Skeletal muscle cell (primary cell): ENCODE data around the gene ITGB1.
"Not testable (repeated sequence)": the region's sequence is repeated elsewhere in the genome, so short reads cannot be mapped to it uniquely, and the experiment has no call there.

Experiments used
- DNase-seq: peaks from one replicate; pipeline ENCODE4 v3.0.0-alpha.2; 2010; ENCODE audit warnings: low read depth
- H3K4me3 ChIP-seq: 2 replicates; pipeline ENCODE4 v1.5.1; 2011; ENCODE audit warnings: low read depth, mild to moderate bottlenecking, control low read depth, low read length, moderate library complexity

Gene ITGB1

DNA sequence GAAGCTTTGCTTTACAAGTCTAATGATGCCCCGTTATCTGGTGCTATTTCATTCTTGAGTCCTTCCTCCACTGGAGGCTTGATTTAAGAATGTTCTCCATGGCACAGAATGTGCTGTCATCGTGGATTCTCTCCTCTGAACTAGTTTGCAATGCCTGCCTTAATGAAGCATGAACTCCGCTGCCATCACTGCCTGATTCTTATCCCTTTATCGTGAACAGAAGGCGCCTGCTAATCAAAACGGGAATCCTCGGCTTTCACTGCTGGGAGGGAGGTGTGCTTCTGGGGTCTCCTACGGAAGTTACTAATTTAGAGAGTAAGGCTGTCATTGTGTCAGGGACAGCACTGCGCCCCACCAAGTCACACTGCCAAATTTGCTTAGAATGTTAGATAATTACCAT lies 56.2 kb downstream of the ITGB1 start:
- no peak overlapping the region for H3K4me3 ChIP-seq

DNA sequence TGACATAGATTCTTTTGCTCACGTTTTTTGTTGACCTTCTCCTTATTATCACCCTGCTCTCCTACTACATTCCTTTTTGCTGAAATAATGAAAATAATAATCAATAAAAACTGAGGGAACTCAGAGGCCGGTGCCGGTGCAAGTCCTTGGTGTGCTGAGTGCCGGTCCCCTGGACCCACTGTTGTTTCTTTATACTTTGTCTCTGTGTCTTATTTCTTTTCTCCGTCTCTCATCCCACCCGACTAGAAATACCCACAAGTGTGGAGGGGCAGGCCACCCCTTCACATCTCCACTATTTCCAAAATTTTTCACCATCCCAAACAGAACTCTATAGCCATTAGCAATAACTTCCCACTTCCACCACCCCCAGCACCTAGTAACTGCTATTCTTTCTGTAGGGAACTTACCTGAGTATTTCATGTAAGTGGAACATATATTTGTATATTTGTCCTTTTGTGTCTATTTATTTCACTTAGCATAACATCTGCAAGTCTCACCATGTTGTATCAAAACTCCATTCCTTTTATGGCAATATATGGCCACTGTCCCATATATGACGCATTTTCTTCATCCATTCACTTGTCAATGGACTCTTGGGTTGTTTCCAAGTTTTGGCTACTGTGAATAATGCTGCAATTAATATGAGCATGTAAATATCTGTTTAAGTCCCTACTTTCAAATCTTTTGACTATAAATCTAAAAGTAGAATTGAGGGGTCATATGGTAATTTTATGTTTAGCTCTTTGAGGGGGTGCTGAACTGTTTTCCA lies 62.6 kb downstream of the ITGB1 start:
- DNase-seq, H3K4me3 ChIP-seq: not testable (repeated sequence)

More for the DNA sequence above, 56.2 kb downstream of the ITGB1 start:
- no peak for DNase-seq

GRCh38 chr10:32893916-32894664 lies 63.9 kb downstream of the ITGB1 start:
- H3K4me3 ChIP-seq, result no peak overlapping the region
- no peak for DNase-seq

DNA sequence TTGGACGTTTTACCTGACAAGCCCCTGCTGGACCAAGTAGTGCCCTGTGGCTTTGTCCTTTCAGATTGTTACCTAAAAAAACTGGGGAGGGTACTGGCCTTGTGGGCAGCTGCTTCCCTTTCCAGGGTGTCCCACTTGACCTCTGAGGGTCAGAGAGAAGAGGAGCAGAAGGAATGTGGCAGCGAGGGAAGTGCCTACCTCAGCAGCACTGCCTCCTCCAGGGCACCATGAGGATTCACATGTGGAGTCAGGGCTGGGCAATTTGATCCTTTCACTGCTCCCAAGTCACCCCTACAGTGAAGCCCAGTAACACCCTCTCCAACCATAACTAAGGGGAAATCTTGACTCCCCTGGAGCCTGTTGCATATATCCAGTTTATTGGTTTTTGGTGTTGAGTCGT lies 64.6 kb downstream of the ITGB1 start:
- no peak for DNase-seq
- H3K4me3 ChIP-seq, result no peak overlapping the region

DNA sequence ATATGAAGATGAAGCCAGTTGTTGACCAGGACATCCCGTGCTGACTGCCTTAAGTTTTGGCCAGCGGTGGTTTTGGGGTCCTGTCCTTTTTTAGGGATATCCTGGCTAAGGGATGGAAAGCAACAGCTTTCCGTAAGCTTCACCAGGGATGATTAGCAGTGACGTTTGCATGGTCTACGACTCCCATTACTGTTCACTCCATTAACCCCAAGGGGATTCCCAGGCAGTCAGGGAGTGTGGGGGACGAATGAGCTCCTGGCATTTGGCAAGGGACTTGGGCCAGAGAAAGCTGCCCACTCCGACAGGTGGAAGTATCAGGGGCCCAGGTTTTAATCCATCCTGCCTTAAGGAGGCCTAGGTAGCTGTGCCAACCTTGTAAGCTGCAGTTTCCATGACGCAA lies 66.8 kb downstream of the ITGB1 start:
- no peak for DNase-seq
- no peak overlapping the region for H3K4me3 ChIP-seq

DNA sequence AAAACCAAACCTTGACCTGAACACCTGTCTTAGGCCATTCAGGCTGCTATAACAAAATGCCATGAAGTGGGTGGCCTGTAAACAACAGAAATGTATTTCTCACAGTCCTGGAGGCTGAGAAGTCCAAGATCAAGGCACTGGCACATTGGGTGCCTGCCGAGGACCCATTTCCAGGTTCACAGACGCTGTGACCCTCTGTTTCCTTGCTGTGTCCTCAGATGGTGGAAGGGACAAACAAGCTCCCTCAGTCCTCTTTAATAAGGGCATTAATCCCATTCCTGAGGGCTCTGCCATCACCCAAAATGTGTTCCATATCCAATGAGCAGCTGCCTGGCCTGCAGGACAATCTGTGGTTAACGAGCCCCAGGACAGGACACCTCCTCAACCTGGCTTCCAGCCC lies 67.6 kb downstream of the ITGB1 start:
- no peak overlapping the region for H3K4me3 ChIP-seq
- no peak for DNase-seq

- H3K4me3 ChIP-seq, result no peak overlapping the region
- DNase-seq, result no peak
Measured at GRCh38 chr10:32889631-32890212, 68.3 kb downstream of the ITGB1 start.

- DNase-seq, result no peak
- no peak overlapping the region for H3K4me3 ChIP-seq
Measured at GRCh38 chr10:32888161-32888927, 69.7 kb downstream of the ITGB1 start.

DNA sequence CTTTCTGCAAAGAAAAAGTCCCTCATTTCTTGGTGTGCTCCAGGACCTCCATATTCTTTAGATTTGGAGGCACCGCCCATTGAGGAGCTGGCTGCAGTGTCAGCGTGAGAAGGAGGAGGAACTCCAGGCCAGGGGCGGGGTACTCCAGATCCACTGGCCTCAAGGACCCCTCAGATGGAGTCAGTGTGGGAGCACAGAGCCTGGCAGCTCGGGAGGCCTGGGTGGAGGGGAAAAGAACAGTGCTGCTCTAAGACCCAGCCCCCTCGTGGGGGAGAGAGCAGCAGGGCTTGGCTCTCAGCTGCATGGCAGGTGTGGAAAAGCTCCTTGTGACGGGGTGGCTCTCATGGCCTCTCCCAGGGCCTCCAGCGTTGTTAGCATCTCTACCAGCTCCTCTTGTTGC lies 70.5 kb downstream of the ITGB1 start:
- DNase-seq, result no peak
- no peak overlapping the region for H3K4me3 ChIP-seq

DNA sequence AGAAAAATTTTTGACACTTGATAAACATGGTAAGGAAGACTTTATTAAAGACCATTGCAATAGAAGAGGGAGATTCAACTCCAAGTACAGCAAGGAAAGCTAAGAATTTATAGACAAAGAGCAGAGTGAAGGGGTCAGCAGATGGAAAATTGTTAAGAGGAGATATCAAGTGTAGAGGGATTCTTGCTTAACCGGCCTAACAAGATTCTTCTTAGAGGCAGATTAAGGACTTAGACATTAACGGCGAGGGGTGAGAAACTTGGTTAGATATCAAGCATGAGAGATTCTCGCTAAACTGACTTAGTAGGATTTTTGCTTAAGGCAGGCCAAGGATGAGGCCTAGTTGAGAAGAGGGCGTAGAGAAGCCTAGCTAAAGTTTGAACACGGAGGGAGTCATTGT lies 76.0 kb downstream of the ITGB1 start:
- H3K4me3 ChIP-seq, result no peak overlapping the region
- no peak for DNase-seq

GRCh38 chr10:32878646-32879045 lies 79.4 kb downstream of the ITGB1 start:
- no peak for DNase-seq
- H3K4me3 ChIP-seq, result no peak overlapping the region

GRCh38 chr10:32877915-32878314 lies 80.1 kb downstream of the ITGB1 start:
- H3K4me3 ChIP-seq, result no peak overlapping the region
- DNase-seq, result no peak

DNA sequence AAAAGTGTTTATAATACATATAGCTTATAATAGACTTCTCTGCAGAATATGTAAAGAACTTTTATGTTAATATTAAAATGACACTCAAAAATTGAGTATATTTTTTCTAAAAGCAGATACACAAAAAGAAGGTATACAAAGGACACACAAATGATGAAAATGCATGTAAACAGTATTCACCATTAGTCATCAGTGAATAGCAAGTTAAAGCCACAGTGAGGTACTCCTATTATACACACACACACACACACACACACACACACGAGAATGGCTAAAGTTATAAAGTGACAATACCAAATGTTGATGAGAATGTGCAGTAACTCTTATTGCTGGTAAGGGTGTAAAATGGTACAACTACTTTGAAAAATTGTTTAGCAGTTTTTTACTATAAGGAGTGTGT lies 92.9 kb downstream of the ITGB1 start:
- no peak for DNase-seq
- H3K4me3 ChIP-seq, result no peak overlapping the region

DNA sequence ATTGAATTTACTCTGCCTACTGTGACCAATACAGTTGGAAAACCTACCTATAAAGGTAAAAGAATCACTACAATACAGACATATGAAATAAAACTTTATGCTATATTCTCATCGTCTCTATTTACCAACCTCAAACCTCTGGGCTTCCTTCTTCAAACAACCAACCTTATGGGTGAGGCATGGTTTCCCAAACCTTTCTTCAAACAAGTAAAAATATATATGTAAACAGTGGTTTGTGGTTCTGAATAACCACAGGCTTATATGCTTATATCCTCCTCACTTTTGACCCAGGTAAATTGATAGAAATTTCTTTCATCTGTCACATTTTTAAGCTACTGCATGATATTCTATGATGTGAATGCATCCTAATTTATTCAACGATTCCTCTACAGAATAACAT lies 103.6 kb downstream of the ITGB1 start:
- no peak for DNase-seq
- H3K4me3 ChIP-seq, result no peak overlapping the region

- DNase-seq, result no peak
- no peak overlapping the region for H3K4me3 ChIP-seq
Measured at GRCh38 chr10:32851301-32851700, 106.7 kb downstream of the ITGB1 start.
